ELF-1 (cell line): Measurements from ENCODE around the gene PLIN4.
"Not testable (repeated sequence)": the region's sequence is repeated elsewhere in the genome, so short reads cannot be mapped to it uniquely, and the experiment has no call there.

ENCODE experiments used
- DNase-seq: peaks from one replicate; pipeline ENCODE4 v3.0.0-alpha.2; 2016; ENCODE audit warnings: low read depth, low spot score

PLIN4 gene

DNA sequence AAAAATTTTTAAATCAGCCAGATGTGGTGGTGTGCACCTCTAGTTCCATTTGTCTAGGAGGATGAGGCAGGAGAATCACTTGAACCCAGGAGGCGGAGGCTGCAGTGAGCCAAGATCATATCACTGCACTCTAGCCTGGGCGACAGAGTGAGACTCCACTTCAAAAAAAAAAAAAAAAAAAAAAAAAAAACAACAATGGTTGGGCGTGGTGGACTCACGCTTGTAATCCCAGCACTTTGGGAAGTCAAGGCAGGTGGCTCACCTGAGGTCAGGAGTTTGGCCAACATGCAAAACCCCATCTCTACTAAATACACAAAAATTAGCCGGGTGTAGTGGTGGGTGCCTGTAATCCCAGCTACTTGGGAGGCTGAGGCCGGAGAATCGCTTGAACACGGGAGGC, 9.1 kb upstream of the PLIN4 start:
- DNase-seq: not testable (repeated sequence)

DNA sequence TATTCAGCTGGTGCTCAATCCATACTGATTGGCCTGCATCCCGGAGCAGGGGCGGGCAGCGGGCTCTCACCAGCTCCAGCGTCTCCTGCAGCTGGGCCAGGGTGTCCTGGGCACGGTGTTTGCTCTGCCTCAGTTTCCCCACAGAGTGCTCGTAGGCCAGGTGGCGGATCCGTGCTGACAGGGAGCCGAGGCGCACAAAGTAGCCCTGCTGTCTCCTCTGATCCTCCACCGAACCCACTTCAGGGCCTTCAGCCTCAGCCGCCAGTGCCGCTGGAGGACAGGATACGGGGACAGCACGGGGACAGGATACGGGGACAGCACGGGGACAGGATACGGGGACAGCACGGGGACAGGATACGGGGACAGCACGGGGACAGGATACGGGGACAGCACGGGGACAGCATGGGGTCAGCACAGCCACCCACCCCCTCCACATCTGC, 7.3 kb upstream of the PLIN4 start:
- no peak for DNase-seq

DNA sequence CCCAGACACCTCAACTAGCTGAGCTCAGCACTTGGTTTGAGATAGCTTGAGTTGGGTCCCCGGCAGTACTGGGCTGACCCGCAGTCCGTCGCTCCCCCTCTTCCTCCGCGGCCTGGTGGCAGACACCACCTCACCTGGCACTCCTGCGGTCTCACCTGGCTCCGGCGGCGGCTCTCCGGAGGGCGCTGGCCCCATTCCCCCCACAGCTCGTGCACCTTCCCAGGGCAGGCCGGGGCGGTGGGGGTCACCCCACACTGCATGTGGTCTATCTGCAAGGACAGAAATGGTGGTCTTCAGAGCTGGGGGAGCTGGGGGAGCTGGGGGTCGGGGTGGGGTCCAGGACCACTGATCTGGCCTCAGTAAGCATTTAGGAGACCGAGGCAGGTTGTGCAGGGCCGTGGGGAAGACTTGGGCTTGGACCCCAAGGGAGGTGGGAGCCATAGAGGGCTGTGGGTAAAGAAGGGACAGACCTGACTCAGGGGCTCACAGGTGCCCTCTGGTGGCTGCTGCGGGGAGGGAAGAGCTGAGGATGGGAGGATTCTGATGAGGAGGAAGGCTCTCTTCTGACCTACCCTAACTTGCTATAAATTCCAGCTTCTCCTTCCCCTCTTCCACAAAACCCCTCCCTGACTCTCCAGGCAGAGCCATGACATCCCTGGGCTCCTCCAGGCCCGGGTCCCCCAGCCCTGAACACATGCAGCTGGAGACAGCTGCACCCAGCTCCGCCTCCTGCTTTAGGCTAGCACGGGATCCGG, 6.7 kb upstream of the PLIN4 start:
- DNase-seq: peak; percentile 62

DNA sequence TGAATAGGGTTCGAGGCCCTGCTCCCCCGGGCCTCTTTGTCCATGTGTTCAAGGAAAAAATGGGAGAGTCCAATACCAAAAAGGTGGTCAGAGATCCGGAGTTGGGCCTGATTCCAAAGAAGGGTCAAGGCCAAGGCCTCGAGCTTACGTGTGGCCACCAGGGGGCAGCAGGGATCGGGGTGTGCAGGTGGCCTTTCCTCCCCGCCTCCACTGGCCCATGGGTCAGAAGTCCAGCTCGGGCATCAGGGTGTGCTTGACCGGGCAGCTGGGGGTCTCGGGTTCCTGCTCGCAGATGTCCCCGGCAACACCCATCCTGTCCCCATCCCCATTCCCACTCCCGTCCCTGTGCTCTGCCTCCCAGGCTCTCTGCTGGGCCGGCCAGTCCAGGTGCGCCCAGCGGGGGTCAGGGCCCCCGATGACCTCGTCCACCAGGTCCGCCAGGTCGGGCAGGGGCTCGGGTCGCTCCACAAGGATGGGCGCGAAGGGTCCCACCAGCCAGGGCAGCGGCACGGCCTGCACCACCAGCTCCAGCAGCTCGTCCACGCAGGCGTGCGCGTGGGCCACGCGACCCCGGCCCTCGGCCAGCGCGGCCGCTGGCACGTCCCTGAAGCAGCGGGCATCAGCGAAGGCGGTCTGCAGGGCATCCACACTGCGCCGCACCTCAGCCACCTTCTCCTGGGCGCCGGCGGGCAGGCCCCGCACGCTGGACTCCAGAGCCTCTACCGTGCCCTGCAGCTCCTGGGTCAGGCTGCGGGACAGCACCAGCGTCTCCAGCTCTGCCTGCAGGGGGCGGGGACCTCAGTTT, 5.2 kb upstream of the PLIN4 start:
- DNase-seq: no peak

DNA sequence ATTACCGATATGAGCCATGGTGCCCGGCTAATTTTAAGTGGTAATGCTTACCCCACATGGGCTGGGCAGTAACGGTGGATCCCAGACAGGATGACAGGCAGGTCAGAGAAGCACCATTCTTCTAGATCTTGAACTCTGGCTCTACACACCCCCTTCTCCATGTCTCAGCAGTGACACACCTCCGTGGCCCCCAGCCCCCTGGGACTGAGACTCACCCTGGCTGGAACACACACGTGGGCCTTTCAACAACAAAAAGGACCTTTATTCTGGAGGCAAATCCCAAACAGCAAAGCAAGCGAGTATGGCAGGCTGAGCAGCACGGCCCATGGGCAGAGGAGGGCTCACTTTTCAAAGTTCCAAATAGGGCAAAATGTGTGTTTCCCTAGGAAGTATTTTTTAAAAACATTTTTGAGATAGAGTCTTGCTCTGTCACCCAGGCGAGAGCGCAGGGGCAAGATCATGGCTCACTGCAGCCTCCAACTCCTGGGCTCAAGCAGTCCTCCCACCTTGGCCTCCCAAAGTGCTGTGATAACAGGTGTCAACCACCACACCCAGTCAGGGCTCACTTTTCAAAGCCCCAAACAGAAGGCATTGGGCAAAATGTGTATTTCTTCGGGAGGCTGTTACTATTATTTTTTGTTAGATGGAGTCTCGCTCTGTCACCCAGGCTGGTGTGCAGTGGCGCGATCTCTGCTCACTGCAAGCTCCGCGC, 4.2 kb upstream of the PLIN4 start:
- no peak for DNase-seq

DNA sequence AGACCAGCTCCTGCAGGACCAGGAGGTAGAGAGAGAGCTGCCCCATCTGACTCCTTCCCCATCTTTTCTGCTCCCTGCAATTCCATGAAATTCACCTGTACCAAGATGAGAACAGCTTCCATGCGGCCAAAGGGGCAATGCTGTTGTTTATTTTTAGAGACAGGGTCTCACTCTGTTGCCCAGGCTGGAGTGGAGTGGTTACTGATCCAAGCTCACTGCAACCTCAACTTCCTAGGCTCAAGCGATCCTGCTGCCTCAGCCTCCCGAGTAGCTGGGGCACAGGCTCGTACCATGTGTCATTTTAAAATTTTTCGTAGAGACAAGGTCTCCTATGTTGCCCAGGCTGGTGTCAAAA, 3.6 kb upstream of the PLIN4 start:
- DNase-seq: no peak

DNA sequence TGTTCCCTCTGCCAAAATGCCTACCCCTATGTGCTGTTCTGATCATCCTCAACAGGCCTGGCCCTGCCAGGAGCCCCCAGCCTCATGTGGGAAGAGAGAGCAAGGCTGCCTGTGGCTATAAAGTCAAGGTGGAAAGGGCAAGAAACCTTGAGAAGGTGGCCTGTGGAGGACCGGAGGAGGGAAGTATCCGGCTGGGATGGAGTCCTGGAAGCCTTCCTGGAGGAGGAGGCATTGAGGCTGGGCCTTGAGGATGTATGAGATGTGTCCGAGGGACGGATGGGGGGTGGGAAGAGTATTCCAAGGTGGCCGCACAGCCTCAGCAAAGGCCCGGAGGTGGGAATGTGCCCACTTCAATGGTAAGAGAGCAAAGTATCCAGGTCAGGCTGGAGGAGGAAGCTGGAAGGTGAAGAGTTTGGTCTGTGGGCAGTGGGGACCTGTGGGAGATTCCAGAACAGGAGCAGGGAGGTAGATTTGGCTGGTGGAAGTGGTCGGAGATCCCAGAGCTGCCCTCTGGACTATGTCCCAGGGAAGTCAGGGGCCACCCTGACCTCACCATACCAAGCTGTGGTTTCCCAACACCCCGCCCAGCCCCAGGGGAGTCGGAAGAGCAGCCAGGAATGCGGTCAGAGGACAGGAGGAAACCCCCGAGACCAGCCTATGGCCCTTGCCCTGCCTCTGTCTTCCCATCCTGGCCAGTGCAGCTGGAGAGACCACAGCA, 3.0 kb upstream of the PLIN4 start:
- DNase-seq: no peak

DNA sequence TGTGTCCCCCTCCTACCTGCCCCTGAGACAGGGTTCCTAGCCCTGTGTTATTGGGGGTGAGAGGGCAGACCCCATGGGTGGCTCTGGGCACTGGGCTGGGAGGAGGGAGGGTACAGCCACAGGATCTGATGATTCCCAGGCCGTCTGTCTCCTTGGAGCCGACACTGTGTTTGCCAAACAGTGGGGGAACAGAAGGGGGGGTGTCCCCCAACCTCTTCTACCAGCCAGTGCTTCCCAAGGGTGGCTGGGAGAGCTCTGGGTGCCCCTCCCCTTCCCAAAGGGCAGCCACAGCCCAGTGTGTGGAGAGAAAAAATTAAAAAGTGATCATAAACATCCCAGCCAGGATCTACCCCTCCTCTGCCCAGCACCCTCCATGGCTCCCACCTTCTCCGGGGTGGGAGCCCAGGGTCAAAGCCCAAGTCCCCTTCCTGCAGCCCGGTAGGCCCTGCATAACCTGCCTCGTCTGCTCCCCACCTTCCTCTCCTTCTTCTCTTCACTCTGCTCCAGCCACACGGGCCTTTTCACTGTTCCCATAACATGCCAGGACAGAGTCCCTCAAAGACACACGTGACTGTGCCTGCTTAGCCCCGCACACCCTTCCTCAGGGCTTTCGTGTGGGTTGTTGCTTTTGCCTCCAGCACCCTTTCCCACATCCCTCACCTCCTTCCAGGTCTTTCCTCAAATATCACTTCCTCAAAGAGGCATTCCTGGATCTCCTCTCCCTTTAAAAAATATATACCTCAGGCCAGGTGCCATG, 1.4 kb upstream of the PLIN4 start:
- no peak for DNase-seq

DNA sequence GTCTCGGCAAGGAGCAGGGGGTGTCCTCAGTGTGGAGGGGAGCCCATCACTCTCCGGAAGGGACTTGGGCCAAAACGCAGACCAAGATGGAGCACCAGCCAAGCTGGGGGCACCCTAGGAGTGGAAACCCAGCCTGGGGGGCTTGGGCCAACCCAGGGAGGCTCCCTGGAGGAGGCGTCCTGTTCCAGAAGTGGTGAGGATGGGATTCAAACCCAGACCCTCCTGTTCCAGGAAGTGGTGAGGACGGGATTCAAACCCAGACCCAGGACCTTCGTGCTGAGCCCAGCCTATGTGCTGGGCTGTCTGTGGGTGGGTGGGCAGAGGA, 848 bp upstream of the PLIN4 start:
- no peak for DNase-seq

DNA sequence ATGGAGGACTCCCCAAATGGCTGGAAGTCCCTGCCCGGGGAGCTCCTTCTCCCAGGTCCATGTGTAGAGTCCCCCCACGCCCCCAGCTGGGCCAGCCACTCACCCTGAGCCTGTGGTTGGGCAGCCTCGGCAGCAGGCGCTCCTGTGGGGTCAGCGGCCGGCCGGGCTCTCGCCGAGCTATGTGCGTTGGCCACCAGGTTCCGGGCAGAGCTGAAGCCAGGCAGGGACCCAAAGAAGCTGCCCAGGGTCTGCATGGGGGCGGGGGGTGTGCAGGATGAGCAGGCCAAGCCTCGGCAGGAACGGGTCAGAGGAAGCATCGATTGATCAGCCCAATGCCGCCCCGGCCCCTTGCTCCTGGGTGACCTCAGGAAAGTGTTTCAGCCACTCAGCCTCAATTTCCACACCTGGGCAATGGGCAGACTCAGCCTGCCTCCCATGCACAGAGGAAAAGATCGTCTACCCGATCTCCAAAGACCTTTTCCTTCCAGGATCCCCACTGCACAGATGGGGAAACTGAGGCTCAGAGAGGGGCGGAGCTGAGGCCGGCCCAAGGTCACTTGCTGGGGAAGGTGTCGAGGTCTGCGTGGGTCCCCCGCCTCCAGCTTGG, 732 bp downstream of the PLIN4 start:
- DNase-seq: no peak

DNA sequence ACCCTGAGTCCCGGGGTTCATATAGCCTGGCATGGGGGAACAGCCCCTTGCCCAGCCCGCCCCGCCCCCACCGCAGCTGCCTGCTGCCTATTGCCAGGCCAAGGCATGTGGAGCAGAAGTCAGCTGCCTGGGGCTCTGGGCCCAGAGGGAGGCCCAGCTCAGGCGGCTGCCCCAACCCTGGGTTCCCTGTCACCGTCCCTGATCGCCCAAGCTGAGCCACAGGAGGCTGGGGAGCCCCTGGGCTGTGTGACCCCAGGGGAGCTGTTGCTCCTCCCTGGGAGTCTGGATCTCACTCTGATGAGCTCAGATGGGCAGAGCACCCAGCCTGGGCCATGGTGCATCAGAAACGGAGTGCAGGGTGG, 1.4 kb downstream of the PLIN4 start:
- no peak for DNase-seq

DNA sequence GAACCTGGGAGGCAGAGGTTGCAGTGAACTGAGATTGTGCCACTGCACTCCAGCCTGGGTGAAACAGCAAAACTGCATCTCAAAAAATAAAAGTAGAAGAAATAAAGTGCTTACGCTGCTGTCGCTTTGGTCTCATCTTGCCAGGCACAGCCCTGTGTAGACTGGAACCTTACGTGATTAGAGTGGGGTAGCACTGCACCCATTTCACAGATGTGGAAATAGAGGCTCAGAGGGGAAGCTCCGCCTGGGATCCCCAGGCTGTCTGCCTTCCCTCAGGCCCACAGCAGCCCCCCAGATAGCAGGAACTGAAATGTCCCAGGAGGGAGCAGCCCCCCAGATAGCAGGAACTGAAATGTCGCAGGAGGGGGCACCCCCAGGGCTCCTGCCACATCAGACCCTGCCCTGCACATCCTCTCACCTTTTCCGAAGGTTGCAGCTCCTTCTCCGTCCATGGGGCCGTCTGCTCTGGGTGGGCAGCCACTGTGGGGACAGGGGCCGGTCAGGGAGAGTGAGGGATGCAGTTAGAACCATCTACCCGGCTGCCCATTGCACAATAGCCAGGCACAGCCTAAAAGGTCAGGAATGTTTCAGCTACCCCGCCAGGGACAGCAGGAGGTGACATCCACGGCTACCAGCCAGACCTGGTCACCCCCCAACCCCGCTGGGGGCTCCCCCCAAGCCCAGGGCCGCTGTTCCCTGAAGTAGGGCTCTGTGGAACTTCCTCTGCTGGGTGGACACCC, 1.9 kb downstream of the PLIN4 start:
- DNase-seq: no peak

DNA sequence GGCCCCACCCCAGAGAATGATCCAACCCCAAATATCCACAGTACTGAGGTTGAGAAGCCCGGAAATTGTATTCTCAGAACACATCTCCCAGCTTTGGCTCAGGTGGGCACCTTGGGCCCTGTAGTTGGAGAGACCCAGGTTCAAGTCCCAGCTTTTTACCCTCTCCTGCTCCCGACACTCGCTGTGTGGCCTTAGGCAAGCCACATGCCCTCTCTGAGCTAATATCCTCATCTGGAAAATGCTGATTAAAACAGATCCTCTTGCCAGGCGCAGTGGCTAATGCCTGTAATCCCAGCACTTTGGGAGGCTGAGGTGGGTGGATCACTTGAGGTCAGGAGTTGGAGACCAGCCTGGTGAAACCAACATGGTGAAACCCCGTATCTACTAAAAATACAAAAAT, 2.6 kb downstream of the PLIN4 start:
- DNase-seq: no peak

DNA sequence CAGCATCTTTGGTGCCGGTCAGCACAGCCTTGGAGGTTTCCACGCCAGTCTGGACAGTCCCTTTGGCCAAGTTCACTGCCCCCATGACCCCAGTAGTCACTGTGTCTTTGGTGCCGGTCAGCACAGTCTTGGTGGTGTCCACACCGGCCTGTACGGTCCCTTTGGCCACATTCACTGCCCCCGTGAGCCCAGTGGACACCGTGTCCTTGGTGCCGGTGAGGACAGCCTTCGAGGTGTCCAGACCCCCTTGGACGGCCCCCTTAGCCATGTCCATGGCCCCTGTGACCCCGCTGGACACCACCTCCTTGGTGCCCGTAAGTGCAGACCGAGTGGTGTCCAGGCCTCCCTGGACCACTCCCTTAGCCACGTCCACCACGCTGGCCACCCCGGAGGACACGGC, 5.0 kb downstream of the PLIN4 start:
- no peak for DNase-seq

DNA sequence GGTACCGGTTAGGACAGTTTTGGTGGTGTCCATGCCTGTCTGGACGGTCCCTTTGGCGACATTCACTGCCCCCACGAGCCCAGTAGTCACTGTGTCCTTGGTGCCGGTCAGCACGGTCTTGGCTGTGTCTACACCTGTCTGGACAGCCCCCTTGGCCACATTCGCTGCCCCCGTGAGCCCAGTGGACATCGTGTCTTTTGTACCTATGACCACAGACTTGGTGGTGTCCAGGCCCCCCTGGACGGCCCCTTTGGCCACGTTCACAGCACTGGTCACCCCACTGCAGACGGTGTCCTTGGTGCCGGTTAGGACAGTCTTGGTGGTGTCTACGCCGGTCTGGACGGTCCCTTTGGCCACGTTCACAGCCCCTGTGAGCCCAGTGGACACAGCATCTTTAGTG, 6.2 kb downstream of the PLIN4 start:
- DNase-seq: no peak

DNA sequence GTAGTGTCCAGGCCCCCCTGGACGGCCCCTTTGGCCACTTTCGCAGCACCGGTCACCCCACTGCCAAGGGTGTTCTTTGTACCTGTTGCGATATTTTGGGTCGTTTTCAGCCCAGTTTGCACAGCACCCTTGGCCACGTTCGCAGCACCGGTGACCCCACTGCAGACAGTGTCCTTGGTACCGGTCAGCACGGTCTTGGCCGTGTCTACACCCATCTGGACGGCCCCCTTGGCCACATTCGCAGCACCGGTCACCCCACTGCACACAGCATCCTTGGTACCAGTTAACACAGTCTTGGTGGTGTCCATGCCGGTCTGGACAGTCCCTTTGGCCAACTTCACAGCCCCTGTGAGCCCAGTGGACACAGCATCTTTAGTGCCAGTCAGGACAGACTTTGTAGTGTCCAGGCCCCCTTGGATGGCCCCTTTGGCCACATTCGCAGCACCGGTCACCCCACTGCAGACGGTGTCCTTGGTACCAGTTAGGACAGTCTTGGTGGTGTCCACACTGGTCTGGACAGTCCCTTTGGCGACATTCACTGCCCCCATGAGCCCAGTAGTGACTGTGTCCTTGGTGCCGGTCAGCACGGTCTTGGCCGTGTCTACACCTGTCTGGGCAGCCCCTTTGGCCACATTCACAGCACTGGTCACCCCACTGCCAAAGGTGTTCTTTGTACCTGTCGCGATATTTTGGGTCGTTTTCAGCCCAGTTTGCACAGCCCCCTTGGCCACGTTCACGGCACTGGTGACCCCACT, 6.8 kb downstream of the PLIN4 start:
- DNase-seq: no peak

DNA sequence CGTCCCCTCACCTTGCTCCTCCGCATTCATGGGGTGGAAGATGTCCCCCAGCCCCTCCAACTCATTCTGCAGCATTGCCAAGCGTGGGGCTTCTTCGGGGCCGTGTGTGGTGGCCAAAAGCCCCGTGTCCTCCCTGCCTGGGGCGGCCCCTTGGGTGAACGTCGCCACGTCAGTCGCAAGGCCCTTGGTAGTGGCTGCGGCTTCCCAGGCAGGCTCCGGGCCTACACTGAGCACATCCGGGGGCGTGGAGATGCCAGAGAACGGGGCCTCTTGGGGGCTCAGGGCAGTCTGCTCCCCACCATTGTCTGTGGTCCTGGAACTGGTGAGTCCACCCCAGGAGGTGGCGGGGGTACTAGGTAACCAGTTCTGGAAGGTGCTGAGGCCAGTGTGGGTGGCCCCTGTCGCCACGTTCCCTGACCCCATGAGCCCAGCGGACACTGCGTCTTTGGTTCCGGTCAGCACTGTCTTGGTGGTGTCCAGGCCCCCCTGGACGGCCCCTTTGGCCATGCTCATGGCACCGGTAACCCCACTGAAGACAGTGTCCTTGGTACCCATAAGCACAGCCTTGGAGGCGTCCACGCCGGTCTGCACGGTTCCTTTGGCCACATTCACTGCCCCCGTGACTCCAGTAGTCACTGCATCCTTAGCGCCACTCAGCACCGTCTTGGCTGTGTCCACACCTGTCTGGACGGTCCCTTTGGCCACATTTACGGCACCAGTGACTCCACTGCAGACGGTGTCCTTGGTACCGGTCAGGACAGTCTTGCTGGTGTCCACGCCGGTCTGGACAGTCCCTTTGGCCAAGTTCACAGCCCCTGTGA, 7.6 kb downstream of the PLIN4 start:
- DNase-seq: no peak

DNA sequence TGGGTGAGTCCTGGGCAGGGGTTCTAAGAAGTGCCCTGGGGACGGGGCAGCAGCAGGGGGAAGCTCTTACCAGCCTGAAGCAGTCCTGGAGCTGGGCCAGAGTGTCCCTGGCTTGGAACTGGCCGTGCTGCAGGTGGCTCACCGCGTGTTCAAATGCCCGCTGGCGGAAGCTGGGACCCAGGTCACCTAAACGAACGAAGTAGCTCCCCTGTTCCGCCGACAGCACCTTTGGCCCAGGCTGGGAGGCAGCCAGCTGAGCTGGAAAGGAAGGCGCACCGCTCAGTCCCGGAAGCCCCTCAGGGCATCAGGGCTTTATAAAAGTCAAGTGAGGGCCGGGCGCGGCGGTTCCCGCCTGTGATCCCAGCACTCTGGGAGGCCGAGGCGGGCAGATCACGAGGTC, 9.6 kb downstream of the PLIN4 start:
- peak; percentile 81 for DNase-seq

DNA sequence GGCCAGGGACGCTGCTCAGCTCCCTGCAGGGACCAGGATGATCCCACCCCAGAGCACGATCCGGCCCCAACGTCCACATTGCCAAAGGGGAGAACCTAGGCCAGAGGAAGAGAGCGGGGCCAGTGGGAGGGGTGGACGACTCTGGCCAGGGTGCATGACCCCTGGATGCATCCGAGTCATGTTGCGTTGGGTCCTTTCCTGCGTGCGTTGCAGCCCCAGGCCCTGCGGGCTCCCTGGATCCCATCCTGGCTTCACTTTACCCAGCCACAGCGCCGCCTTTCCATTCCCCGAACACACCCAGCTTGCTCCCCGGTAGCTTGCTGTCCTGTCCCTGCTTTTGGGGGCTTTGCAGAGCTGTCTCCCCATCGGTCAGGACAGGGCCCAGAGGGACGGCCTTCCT, 10.5 kb downstream of the PLIN4 start:
- DNase-seq: no peak
